GM19438 (cell line): Measurements from ENCODE around the gene KCNQ4.

ENCODE experiments used
- ATAC-seq: cut with Tn5 transposase; IDR thresholded peaks from one replicate; pipeline ENCODE4 v1.9.1; 2021; ENCODE audit warnings: low read depth; ENCODE audit not compliant: unreplicated experiment

Gene KCNQ4

DNA sequence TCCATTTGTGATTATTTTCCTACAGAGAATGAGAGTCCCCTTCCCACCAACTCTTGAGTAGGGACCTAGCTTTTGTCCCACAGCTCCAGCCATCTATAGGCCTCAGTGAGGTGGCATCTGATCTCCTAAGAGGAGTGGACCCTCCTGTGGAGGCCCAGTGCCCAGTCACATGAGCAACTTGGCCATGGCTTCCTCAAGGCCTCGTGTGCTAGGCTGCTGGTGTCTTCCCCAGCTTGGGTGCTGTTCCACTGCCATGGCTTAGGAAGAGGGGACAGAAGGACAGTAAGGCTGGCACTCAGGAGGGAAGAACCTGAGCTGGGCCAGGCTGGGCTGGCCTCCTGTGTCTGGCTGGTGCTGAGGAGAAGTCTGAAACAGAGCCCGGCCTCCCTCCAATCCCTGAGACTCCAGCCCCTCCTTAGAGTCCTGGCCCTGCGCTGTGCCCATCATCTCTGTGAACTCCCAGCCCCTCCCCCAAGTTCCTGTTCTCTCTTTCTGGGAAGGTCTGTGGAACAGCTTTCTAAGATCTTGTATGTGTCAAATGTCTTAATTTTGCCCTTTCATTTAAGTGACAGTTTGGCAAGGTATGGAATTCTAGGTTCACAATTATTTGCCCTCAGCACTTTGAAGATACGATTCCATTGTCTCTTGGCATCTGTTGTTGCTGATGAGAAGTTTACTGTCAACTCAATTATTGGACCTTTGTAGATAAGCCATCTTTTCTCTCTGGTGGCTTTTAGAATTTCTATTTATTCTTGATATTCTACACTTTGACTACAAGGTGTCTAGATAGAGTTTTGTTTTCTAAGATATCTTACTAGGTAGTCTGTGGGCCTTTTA lies 7.1 kb upstream of the KCNQ4 start:
- ATAC-seq: no peak

GRCh38 chr1:40777224-40777970 lies 6.2 kb upstream of the KCNQ4 start:
- no peak for ATAC-seq

- no peak for ATAC-seq
Measured at GRCh38 chr1:40780678-40781607, 2.6 kb upstream of the KCNQ4 start.

DNA sequence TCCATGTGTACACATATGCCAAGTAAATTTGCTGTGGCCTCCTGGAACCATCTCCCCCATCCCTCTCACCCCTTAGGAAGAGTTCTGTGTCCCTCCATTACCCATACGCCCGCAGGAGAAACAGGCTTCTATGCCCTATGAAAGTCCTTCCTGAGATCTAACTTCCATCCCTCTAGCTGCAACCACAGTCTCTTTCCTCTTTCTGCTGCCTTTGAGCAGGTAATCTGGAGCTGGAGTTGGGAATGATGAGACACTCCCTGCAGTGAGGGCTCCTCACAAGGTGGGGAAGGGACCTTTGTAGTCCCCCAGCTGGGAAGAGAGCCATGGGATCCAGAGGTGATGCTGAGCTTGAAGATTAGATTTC lies 2.0 kb upstream of the KCNQ4 start:
- ATAC-seq: no peak

DNA sequence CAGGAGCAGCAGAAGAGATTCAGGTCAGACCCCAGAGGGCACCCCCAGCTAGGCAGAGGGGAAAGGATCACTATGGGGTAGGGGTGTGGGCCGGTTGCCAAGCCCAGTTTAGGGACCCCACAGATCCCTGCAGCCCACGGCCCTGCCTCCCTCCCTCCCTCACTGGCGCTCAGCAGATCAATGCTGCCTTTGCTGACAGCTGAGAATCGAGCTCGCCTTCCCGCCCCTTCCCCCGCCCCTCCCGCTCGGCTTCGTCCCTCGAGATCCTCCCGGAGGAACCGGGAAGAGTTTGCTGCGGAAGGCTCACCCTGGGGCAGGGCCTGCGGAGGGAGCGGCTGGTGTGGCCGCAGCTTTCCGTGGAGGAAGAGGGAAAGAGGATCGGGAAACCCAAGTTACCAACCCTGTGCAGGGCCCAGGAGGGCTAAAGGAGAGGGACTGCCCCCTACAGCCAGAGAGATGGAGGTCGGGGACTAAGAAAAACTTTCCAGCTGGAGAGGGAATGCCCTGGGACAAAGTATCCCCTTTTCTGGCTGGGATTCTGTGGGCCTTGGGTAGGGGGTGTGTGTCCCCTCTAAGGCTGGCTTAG lies 1.1 kb upstream of the KCNQ4 start:
- ATAC-seq: no peak

DNA sequence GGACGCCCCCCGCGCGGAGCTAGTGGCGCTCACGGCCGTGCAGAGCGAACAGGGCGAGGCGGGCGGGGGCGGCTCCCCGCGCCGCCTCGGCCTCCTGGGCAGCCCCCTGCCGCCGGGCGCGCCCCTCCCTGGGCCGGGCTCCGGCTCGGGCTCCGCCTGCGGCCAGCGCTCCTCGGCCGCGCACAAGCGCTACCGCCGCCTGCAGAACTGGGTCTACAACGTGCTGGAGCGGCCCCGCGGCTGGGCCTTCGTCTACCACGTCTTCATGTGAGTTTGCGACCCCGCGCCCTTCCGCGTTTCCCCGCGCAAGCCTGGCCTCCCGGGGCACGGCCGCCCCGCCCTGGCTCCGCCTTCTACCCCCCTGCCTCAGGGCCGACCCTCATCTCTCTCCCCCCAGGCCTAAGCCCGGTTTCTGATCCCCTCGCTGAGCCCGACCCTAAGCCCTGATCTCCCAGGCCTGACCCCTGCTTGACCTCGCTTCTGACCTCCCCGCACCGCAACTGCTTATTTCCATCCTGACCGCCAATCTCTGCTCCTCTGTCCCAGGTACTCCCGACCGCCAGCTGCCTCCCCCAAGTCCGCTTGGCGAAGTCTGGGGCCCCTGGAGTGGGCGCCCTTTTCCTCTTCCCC lies 669 bp downstream of the KCNQ4 start:
- no peak for ATAC-seq

- no peak for ATAC-seq
Measured at GRCh38 chr1:40784771-40785151, 1.2 kb downstream of the KCNQ4 start.

- no peak for ATAC-seq
Measured at GRCh38 chr1:40785446-40785845, 1.9 kb downstream of the KCNQ4 start.

DNA sequence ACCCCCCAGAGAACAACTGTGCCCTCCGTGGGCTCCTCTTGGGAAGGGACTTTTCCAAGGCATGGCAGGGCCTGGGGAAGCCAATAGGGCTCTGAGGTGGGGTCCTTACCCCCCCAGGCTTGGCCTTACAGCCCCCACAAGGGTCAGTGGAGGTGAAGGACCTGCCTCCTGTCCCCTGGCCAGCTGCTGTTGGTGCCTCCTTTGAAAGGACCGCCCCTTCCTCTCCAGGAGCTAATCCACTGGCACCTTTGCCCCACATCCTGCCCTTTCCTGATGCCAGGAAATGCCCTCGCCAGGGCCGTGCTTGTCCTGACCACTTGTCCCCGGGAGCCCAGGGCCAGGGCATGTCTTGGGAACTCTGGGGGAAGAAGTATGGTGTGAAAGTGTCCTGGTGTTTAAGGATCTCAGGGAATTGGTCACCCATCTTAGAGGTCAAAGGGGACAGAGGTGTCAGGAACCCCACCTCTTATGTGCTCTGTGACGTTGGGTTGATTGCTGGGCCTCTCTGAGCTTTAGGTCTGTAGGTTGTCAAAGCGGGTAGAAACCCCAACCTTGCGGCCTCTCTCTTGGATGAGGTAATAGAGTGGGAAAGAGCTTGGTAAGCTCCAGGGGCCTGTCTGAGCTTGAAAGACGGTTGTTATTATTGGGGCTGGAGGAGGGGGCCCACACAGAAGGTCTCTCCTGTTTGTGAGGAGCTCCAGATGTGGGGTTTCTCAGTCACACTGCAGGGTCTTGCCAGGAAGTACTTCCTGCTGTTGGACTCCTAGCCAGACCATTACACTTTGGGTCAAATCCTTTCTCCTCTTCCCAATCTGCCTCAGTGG lies 2.8 kb downstream of the KCNQ4 start:
- ATAC-seq: no peak

GRCh38 chr1:40786995-40787705 lies 3.6 kb downstream of the KCNQ4 start:
- ATAC-seq: no peak

- no peak for ATAC-seq
Measured at GRCh38 chr1:40787737-40788560, 4.4 kb downstream of the KCNQ4 start.

DNA sequence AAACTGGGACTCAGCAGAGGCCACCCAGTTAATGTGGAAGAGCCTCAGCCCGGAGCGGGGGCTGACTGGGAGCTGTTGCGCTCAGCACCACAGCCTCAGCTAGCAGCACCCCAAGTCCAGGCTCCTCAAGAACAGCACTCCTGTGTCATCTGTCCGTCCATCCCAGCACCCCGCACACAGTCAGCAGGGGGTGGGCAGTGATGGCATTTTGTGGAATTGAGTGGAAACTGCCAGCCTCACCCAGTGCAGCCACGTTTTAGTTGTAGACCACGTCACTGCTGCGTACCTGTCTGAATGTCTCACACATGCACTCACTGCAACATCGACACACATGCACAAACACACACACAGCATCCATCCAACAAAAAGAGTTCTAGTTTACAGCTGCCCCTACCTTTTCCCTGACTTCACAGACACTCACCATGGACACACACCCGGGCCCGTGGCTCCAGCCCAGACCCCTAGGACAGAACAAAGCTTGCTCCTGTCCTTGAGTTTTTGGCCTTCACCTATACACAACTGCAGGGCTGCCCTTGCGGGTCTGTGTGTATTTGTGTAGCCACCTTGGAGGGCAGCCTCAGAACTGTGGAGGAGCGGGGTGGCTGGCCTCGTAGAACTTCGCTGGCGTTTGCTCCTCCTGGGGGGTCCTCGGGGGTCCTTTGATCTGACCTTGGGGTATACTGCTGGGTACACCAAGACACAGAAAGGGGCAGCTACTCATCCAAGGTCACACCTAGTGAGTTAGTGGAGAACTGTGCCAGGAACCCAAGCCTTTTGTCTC lies 5.2 kb downstream of the KCNQ4 start:
- ATAC-seq: no peak

- no peak for ATAC-seq
Measured at GRCh38 chr1:40789342-40789598, 5.7 kb downstream of the KCNQ4 start.

DNA sequence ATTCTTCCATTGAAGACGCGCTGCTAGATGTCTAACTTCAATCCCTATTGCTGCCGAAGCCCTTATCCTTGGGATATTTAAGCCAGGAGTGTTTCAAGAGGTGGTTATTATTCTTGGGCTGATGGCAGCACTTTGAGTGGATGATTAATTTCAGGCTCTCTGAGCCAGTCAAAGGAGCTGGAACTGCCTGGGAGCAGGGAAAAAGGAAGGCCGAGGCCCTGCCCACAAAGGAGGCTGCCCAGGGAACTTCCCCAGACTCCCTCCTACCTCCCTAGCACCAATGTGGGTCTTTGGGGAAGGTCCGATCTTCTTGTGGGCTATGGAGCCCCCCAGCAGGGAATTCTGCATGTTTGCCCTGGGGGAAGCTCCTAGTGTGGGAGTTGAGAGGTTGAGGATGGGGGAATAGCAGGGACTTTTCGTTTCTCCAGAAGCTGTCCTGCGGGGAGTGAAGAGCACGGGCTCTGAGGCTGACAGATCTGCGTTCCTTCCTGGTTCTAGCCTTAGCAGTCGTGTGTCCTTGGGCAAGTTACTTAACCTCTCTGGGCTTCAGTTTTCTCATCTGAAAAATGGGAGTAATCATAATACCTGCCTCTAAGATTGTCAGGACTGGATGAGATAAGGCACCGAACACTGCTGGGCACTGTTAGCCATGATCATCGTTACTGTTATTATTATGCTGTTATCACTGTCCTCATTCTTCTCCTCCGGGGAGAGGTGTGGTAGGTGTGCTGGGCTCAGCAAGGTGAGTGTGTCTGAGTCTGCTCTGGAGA lies 6.3 kb downstream of the KCNQ4 start:
- no peak for ATAC-seq

DNA sequence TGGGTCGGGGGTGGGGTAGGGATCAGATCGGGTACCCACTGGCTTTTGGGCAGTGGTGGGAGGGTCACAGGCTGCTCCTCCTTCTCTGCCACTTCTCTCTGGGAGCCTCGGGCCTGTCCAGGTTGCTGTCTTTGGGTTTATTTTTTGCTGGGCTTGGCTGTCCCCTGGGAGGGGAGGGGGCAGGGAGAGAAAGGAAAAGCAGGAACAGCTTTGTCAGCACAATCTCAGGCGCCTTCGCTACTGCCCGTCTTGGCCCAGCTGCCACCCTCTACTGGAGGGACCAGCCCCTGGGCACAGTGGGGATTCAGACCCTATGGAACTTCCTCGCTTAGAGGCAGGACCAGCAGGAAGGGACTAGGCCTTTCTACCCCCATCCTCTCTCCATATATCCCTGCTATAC lies 8.4 kb downstream of the KCNQ4 start:
- no peak for ATAC-seq

DNA sequence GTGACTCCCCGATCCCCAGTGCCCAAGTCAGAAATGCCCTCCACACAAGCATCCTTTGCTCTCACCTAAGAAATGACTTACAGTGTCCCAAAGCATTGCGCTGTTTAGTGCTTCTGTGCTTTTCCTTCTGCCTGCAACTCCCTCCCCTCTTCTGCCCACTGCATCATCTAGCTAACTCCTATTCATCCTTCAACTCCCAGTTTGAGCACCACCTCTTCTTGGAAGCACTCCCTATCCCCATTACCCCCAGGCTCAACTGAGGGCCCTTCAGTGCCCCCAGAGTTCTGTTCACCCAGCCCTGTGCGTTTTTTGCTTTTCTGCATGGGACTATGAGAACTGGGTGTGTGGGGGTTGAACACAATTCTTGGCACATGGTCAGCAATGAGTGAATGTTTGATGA lies 10.0 kb downstream of the KCNQ4 start:
- no peak for ATAC-seq

DNA sequence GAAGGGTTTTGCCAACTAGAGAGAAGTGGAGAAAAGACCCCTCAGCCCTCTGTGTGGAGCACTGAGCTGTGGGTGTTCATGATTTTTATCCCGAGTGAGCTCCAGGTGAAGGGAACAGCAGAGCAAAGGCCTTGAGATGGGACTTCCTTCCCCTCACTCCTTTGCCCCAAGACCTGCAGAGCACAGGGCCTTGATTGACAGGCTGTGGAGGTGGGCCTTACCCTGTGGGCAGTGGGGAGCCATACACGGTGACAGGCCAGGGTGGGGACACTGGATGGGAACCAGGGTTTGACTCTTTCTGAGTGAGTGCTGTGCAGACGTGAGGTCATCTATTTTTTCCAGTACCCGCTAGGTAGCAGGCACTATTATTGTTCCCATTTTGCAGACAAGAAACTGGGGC lies 10.5 kb downstream of the KCNQ4 start:
- no peak for ATAC-seq
